H1 (cell line): Measurements from ENCODE around the gene TPRKB. TPM values are rescaled to one million over a fixed set of nuclear protein-coding genes. Genes with fewer than 3 reads are reported as not detected.

Source experiments
- CTCF ChIA-PET: fragments of 300-600 bp; sonication (Branson Sonifier 250); formaldehyde crosslinking; loops from one replicate; lab custom pipeline; 2021; ENCODE audit not compliant: partially characterized antibody; lab: Charles Lee
- POLR2A ChIA-PET: fragments of 300-600 bp; sonication (Branson Sonifier 250); formaldehyde crosslinking; loops from one replicate; lab custom pipeline; 2021; ENCODE audit warnings: inconsistent platforms; ENCODE audit not compliant: partially characterized antibody; lab: Charles Lee
- DNase-seq, 2 experiments: peaks; one replicate each; pipeline versions ENCODE4 v3.0.0 to v3.0.0-alpha.2; 2010 to 2022; ENCODE audit warnings: low spot score in 2 of 2, low read depth in 1 of 2, mixed read lengths in 1 of 2
- FAIRE-seq: peaks from 2 replicates; lab custom pipeline; 2011; peaks lifted over from hg19 to GRCh38; lab: Jason Lieb, UNC
- H2AFZ ChIP-seq: 2 replicates; pipeline ENCODE4 v1.8.1; 2012; ENCODE audit warnings: low read length, inconsistent platforms
- H2AK5ac ChIP-seq: 2 replicates; pipeline ENCODE4 v1.6.1; 2013; ENCODE audit warnings: low read depth, low read length
- H2BK120ac ChIP-seq: replicated peaks from 2 replicates; pipeline ENCODE3; 2013; ENCODE audit warnings: low read depth, low read length, inconsistent platforms
- H2BK12ac ChIP-seq: 2 replicates; pipeline ENCODE4 v1.6.1; 2013; ENCODE audit warnings: low read depth, low read length
- H2BK15ac ChIP-seq: 2 replicates; pipeline ENCODE4 v1.6.1; 2013; ENCODE audit warnings: low read length
- H2BK20ac ChIP-seq: 2 replicates; pipeline ENCODE4 v1.6.1; 2013; ENCODE audit warnings: low read length
- H2BK5ac ChIP-seq: 2 replicates; pipeline ENCODE4 v1.6.1; 2013; ENCODE audit warnings: low read depth, low read length
- H3K14ac ChIP-seq: 2 replicates; pipeline ENCODE4 v1.6.1; 2013; ENCODE audit warnings: inconsistent platforms; ENCODE audit not compliant: insufficient read length
- H3K18ac ChIP-seq: 2 replicates; pipeline ENCODE4 v1.6.1; 2013; ENCODE audit warnings: low read length; ENCODE audit errors: extremely low read depth
- H3K23ac ChIP-seq: 2 replicates; pipeline ENCODE4 v1.6.1; 2013; ENCODE audit warnings: inconsistent platforms; ENCODE audit not compliant: insufficient read length
- H3K23me2 ChIP-seq: 2 replicates; pipeline ENCODE4 v1.6.1; 2013; ENCODE audit warnings: low read depth, low read length
- H3K27ac ChIP-seq: 2 replicates; pipeline ENCODE4 v1.6.1; 2011; ENCODE audit warnings: low read depth, low read length, inconsistent platforms
- H3K27me3 ChIP-seq, 4 experiments: replicated peaks in 1 of 4; 1 replicate in 1 of 4; 2 replicates in 3 of 4; pipeline versions ENCODE4 v1.6.1 to v1.8.1; 2011 to 2013; ENCODE audit warnings: low read length in 3 of 4, mild to moderate bottlenecking in 3 of 4, inconsistent platforms in 2 of 4, mixed read lengths in 2 of 4, moderate library complexity in 1 of 4; ENCODE audit not compliant: control insufficient read depth in 3 of 4, insufficient read depth in 3 of 4; ENCODE audit errors: extremely low read depth in 1 of 4
- H3K36me3 ChIP-seq, 4 experiments: 2 replicates each; pipeline versions ENCODE4 v1.6.1 to v1.8.1; 2011 to 2013; ENCODE audit warnings: mild to moderate bottlenecking in 4 of 4, low read length in 3 of 4, moderate library complexity in 2 of 4, control low read depth in 1 of 4, inconsistent platforms in 1 of 4; ENCODE audit not compliant: insufficient read depth in 4 of 4, control insufficient read depth in 2 of 4
- H3K4ac ChIP-seq: replicated peaks from 2 replicates; pipeline ENCODE3; 2013; ENCODE audit warnings: low read length, low read depth, mixed read lengths, inconsistent platforms; ENCODE audit not compliant: insufficient read length
- H3K4me1 ChIP-seq, 4 experiments: replicated peaks in 1 of 4; 1 replicate in 1 of 4; 2 replicates in 3 of 4; pipeline versions ENCODE4 v1.6.1 to v1.8.1; 2011 to 2013; ENCODE audit warnings: low read length in 3 of 4, inconsistent platforms in 2 of 4, mixed read lengths in 1 of 4; ENCODE audit not compliant: insufficient read depth in 4 of 4, control insufficient read depth in 3 of 4
- H3K4me2 ChIP-seq, 2 experiments: 2 replicates each; pipeline versions ENCODE4 v1.6.1 to v1.8.1; 2011 to 2013; ENCODE audit warnings: low read depth in 2 of 2, low read length in 2 of 2, control low read depth in 1 of 2, inconsistent platforms in 1 of 2, mild to moderate bottlenecking in 1 of 2; ENCODE audit not compliant: insufficient read depth in 1 of 2
- H3K4me3 ChIP-seq, 4 experiments: fragments of 200-600, 300-600 bp in 1 of 4; sonication (generic), shearing (Covaris generic), sonication (Bioruptor Twin) in 1 of 4; 2 replicates each; pipeline versions ENCODE4 v1.5.1 to v1.8.1; 2011 to 2016; ENCODE audit warnings: low read length in 4 of 4, low read depth in 3 of 4, control low read depth in 2 of 4, inconsistent platforms in 2 of 4, mild to moderate bottlenecking in 2 of 4, mixed read lengths in 1 of 4, moderate library complexity in 1 of 4; ENCODE audit not compliant: insufficient read depth in 2 of 4; ENCODE audit errors: extremely low read depth in 1 of 4
- H3K56ac ChIP-seq: replicated peaks from 2 replicates; pipeline ENCODE3; 2013; ENCODE audit warnings: low read depth, mild to moderate bottlenecking, mixed read lengths, low read length, inconsistent platforms; ENCODE audit not compliant: insufficient read length
- H3K79me1 ChIP-seq: 2 replicates; pipeline ENCODE4 v1.6.1; 2013; ENCODE audit warnings: low read depth, low read length, control low read depth
- H3K79me2 ChIP-seq, 2 experiments: 2 replicates each; pipeline versions ENCODE4 v1.6.1 to v1.8.1; 2012 to 2013; ENCODE audit warnings: low read length in 2 of 2, mild to moderate bottlenecking in 2 of 2, inconsistent platforms in 1 of 2; ENCODE audit not compliant: insufficient read depth in 2 of 2, control insufficient read depth in 1 of 2
- H3K9ac ChIP-seq, 4 experiments: replicated peaks in 1 of 4; 1 replicate in 1 of 4; 2 replicates in 3 of 4; pipeline versions ENCODE4 v1.6.1 to v1.8.1; 2011 to 2013; ENCODE audit warnings: low read depth in 3 of 4, low read length in 3 of 4, control low read depth in 2 of 4, mild to moderate bottlenecking in 2 of 4, moderate library complexity in 2 of 4, inconsistent platforms in 1 of 4; ENCODE audit errors: extremely low read depth in 1 of 4
- H3K9me3 ChIP-seq, 2 experiments: 2 replicates each; pipeline versions ENCODE4 v1.6.1 to v1.8.1; 2012 to 2013; ENCODE audit warnings: mild to moderate bottlenecking in 2 of 2, moderate library complexity in 2 of 2, control low read depth in 1 of 2, inconsistent platforms in 1 of 2, low read depth in 1 of 2, low read length in 1 of 2, mixed read lengths in 1 of 2; ENCODE audit not compliant: insufficient read depth in 2 of 2
- H4K20me1 ChIP-seq, 2 experiments: replicated peaks in 1 of 2; 2 replicates each; pipeline versions ENCODE3 to v1.8.1; 2011 to 2013; ENCODE audit warnings: inconsistent platforms in 2 of 2, low read length in 2 of 2, mild to moderate bottlenecking in 1 of 2; ENCODE audit not compliant: insufficient read depth in 2 of 2, control insufficient read depth in 1 of 2
- H4K5ac ChIP-seq: 2 replicates; pipeline ENCODE4 v1.6.1; 2013; ENCODE audit warnings: low read length, low read depth, mixed read lengths, inconsistent platforms; ENCODE audit not compliant: insufficient read length
- H4K8ac ChIP-seq: 2 replicates; pipeline ENCODE4 v1.8.0; 2013; ENCODE audit warnings: mild to moderate bottlenecking, moderate library complexity, low read length, inconsistent platforms; ENCODE audit not compliant: insufficient read depth; ENCODE audit errors: extremely low read depth
- H4K91ac ChIP-seq: replicated peaks from 2 replicates; pipeline ENCODE3; 2013; ENCODE audit warnings: low read length, mixed read lengths, inconsistent platforms; ENCODE audit not compliant: insufficient read length
- CBX8 ChIP-seq: fragments of 300-800, 300-1000 bp; sonication (generic); IDR thresholded peaks from 2 replicates; pipeline ENCODE4 v1.7.1; 2016; ENCODE audit warnings: low read depth, low read length, borderline replicate concordance
- FOSL1 ChIP-seq: IDR thresholded peaks from 2 replicates; pipeline ENCODE4 v1.6.1; 2011; ENCODE audit warnings: mild to moderate bottlenecking, low read depth, low read length, moderate library complexity; ENCODE audit not compliant: insufficient read depth
- GTF2F1 ChIP-seq: IDR thresholded peaks from 2 replicates; pipeline ENCODE4 v1.6.1; 2012; ENCODE audit warnings: low read depth, low read length, improper control_type of control experiment, borderline replicate concordance
- KDM1A ChIP-seq: fragments of 200-600, 300-600 bp; sonication (generic); IDR thresholded peaks from 2 replicates; pipeline ENCODE4 v1.7.1; 2016; ENCODE audit warnings: mild to moderate bottlenecking, low read length, borderline replicate concordance
- KDM5A ChIP-seq: fragments of 200-600 bp; IDR thresholded peaks from 2 replicates; pipeline ENCODE4 v1.7.1; 2012; ENCODE audit warnings: mild to moderate bottlenecking, low read length, inconsistent platforms, mixed read lengths
- NANOG ChIP-seq: IDR thresholded peaks from 2 replicates; pipeline ENCODE4 v1.6.1; 2011; ENCODE audit warnings: low read length, low read depth, mild to moderate bottlenecking, inconsistent platforms; ENCODE audit not compliant: insufficient read depth, poor library complexity, severe bottlenecking
- POLR2A ChIP-seq, 2 experiments: IDR thresholded peaks; 1 replicate in 1 of 2; 2 replicates in 1 of 2; pipeline ENCODE4 v1.6.1; 2011; ENCODE audit warnings: low read depth in 2 of 2, low read length in 2 of 2, mild to moderate bottlenecking in 2 of 2; ENCODE audit errors: control extremely low read depth in 1 of 2
- POU5F1 ChIP-seq: IDR thresholded peaks from 2 replicates; pipeline ENCODE4 v1.6.1; 2011; ENCODE audit warnings: low read depth, mild to moderate bottlenecking, low read length, moderate library complexity
- SAP30 ChIP-seq: fragments of 300-600 bp; sonication (generic); IDR thresholded peaks from 2 replicates; pipeline ENCODE4 v1.7.1; 2012; ENCODE audit warnings: low read length, moderate library complexity, mild to moderate bottlenecking, inconsistent platforms; ENCODE audit not compliant: insufficient read depth, insufficient replicate concordance
- SIX5 ChIP-seq: IDR thresholded peaks from 2 replicates; pipeline ENCODE4 v1.6.1; 2011; ENCODE audit warnings: mild to moderate bottlenecking, low read depth, low read length
- SP1 ChIP-seq: IDR thresholded peaks from 2 replicates; pipeline ENCODE4 v1.6.1; 2011; ENCODE audit warnings: low read depth, low read length
- SP2 ChIP-seq: IDR thresholded peaks from 2 replicates; pipeline ENCODE4 v1.6.1; 2012; ENCODE audit warnings: mild to moderate bottlenecking, low read length, inconsistent platforms
- SRF ChIP-seq: IDR thresholded peaks from 2 replicates; pipeline ENCODE4 v1.6.1; 2011; ENCODE audit warnings: mild to moderate bottlenecking, low read depth, low read length, moderate library complexity
- TAF1 ChIP-seq: IDR thresholded peaks from 2 replicates; pipeline ENCODE4 v1.6.1; 2011; ENCODE audit warnings: mild to moderate bottlenecking, low read depth, low read length
- TCF12 ChIP-seq: IDR thresholded peaks from 2 replicates; pipeline ENCODE4 v1.6.1; 2011; ENCODE audit warnings: low read depth, mild to moderate bottlenecking, low read length
- YY1 ChIP-seq: IDR thresholded peaks from 2 replicates; pipeline ENCODE4 v1.6.1; 2011; ENCODE audit warnings: low read depth, mild to moderate bottlenecking, low read length
- WGBS, 2 experiments: shearing (Covaris generic) in 1 of 2; methylation state at CpG; one replicate each; pipeline versions ENCODE4 v1.1.6 to v1.1.7; 2013 to 2015; ENCODE audit warnings: low lambda C conversion rate in 2 of 2, mixed read lengths in 2 of 2, inconsistent platforms in 1 of 2, low coverage in 1 of 2, missing lambda C conversion rate in 1 of 2; ENCODE audit not compliant: insufficient replicate concordance in 2 of 2, insufficient coverage in 1 of 2, insufficient read length in 1 of 2; ENCODE audit errors: extremely low coverage in 1 of 2, missing lambda C conversion rate in 1 of 2; 5-methylcytosine and 5-hydroxymethylcytosine counted together
- polyA plus RNA-seq, 7 experiments: library from polyadenylated mRNA; depleted of rRNA in 3 of 7; stranded (reverse) in 5 of 7; unstranded in 2 of 7; fragments of >200 nt in 5 of 7; fragments of 200-250 nt in 2 of 7; gene quantifications; 1 replicate in 5 of 7; 2 replicates in 1 of 7; 4 replicates in 1 of 7; pipeline versions ENCODE4 v1.2.1 to v1.2.3, GENCODE V29; 2011 to 2013; ENCODE audit warnings: missing spikeins in 2 of 7, mixed read lengths in 2 of 7
- total RNA-seq: library from RNA; stranded (reverse); fragmentation: NEBNext Ultra II Directional; extraction: Animal tissue kit (Norgen Biotek cat#: 25700); gene quantifications from 2 replicates; pipeline ENCODE4 v1.2.1, GENCODE V29; 2021

TPRKB gene
- total and polyA plus RNA-seq, 2 of the 8 experiments (the other 6 are each of a cell fraction or from before 2014, with no cell fraction given), result 40.3 to 41.6 TPM

- Histone ChIP-seq H3K23ac (no peak overlapping the region), H3K9me3 (peaks cover 23 to 33% of the 10 kb centered on the region in 2 experiments; a peak in 3 of 4 replicates), H4K91ac (no peak overlapping the region), H2BK5ac (no peak overlapping the region), H2BK20ac (no peak overlapping the region), H4K8ac (no peak overlapping the region), H2BK120ac (no peak overlapping the region), H3K79me2 (no peaks in the 10 kb centered on the region), H3K23me2 (no peaks in the 10 kb centered on the region), H3K4me1 (no peaks in the 10 kb centered on the region), H4K20me1 (no peaks in the 10 kb centered on the region), H2BK12ac (no peak overlapping the region), H3K9ac (no peak overlapping the region), H2AFZ (no peak overlapping the region), H3K36me3 (no peaks in the 10 kb centered on the region), H3K4me2 (no peak overlapping the region), H2AK5ac (no peak overlapping the region), H3K27me3 (no peaks in the 10 kb centered on the region), H3K18ac (no peak overlapping the region), H3K14ac (no peak overlapping the region), H4K5ac (no peak overlapping the region), H3K56ac (no peak overlapping the region), H3K4ac (no peak overlapping the region), H3K79me1 (no peaks in the 10 kb centered on the region), H2BK15ac (no peak overlapping the region), H3K27ac (no peak overlapping the region), H3K4me3 (no peak overlapping the region)
- POLR2A ChIA-PET, result no interaction called here
- WGBS, 2 experiments, result 57% methylated on average over 1 of the region's 1 CpG; no CpG with 5 or more reads in 1 of the 2 experiments
- CTCF ChIA-PET, result no interaction called here
- DNase-seq (no peak), FAIRE-seq (no peak)
- TF ChIP-seq NANOG (no peak), SAP30 (no peak), YY1 (no peak), GTF2F1 (no peak), TAF1 (no peak), SRF (no peak), TCF12 (no peak), POLR2A (IDR thresholded peaks at IDR 0.05; ENCODE audit: control extremely low read depth in 1 of 2, low read depth in 2 of 2, low read length in 2 of 2) (no peak), CBX8 (no peak), SP1 (no peak), SP2 (no peak), KDM1A (no peak), SIX5 (no peak), FOSL1 (no peak), KDM5A (no peak), POU5F1 (no peak)
Measured at GRCh38 chr2:73698101-73698500, 39.0 kb downstream of the TPRKB start.
